PC-9 (cell line): ENCODE results near the gene ARHGEF6. TPM values are rescaled to one million over a fixed set of nuclear protein-coding genes. Genes with fewer than 3 reads are reported as not detected.

Experiments
- BruUV-seq: library from RNA; stranded (reverse); fragments of 400-500 nt; replicated peaks from 2 replicates; lab custom pipeline; 2021; lab: Mats Ljungman, UMichigan
- CTCF ChIA-PET: fragments of 300-600 bp; sonication (Branson Sonifier 250); formaldehyde crosslinking; loops from one replicate; lab custom pipeline; 2022; ENCODE audit warnings: antibody characterized with exemption; lab: Charles Lee
- POLR2A ChIA-PET: fragments of 300-600 bp; sonication (Branson Sonifier 250); formaldehyde crosslinking; loops from one replicate; lab custom pipeline; 2022; ENCODE audit warnings: antibody characterized with exemption; ENCODE audit not compliant: unreplicated experiment; lab: Charles Lee
- DNase-seq, 2 experiments: peaks; one replicate each; pipeline versions ENCODE4 v3.0.0 to v3.0.0-alpha.2; 2015 to 2022; ENCODE audit warnings: mixed read lengths in 1 of 2
- H2AFZ ChIP-seq: fragments of 200-600 bp; sonication (generic); 2 replicates; pipeline ENCODE4 v1.8.1; 2017; ENCODE audit warnings: antibody characterized with exemption
- H3F3A ChIP-seq: fragments of 200-600 bp; sonication (generic); 2 replicates; pipeline ENCODE4 v1.8.1; 2017; ENCODE audit warnings: antibody characterized with exemption, mild to moderate bottlenecking, low read depth; ENCODE audit not compliant: insufficient read depth
- H3K27ac ChIP-seq: fragments of 200-600 bp; sonication (generic); 2 replicates; pipeline ENCODE4 v1.6.1; 2016; ENCODE audit warnings: mixed run types
- H3K27me3 ChIP-seq: fragments of 200-600 bp; sonication (generic); 2 replicates; pipeline ENCODE4 v1.6.1; 2016; ENCODE audit warnings: low read depth, mixed run types; ENCODE audit not compliant: insufficient read depth
- H3K36me3 ChIP-seq: fragments of 200-600 bp; sonication (generic); 2 replicates; pipeline ENCODE4 v1.6.1; 2016; ENCODE audit warnings: low read depth, mixed run types
- H3K4me1 ChIP-seq: fragments of 200-600 bp; sonication (generic); replicated peaks from 2 replicates; pipeline ENCODE4 v1.6.1; 2016; ENCODE audit warnings: mixed run types; ENCODE audit not compliant: insufficient read depth
- H3K4me2 ChIP-seq: fragments of 200-600 bp; sonication (generic); 2 replicates; pipeline ENCODE4 v1.6.1; 2017; ENCODE audit warnings: mixed run types
- H3K4me3 ChIP-seq: fragments of 200-600 bp; sonication (generic); 2 replicates; pipeline ENCODE4 v1.6.1; 2016; ENCODE audit warnings: mixed run types
- H3K79me2 ChIP-seq: fragments of 200-600 bp; sonication (generic); 2 replicates; pipeline ENCODE4 v1.6.1; 2017; ENCODE audit warnings: low read depth, mixed run types
- H3K9me2 ChIP-seq: fragments of 200-600 bp; sonication (generic); 2 replicates; pipeline ENCODE4 v1.8.1; 2017; ENCODE audit warnings: mild to moderate bottlenecking; ENCODE audit not compliant: insufficient read depth
- H3K9me3 ChIP-seq: fragments of 200-600 bp; sonication (generic); 2 replicates; pipeline ENCODE4 v1.8.1; 2016; ENCODE audit warnings: low read depth; ENCODE audit not compliant: insufficient read depth
- H4K20me1 ChIP-seq: fragments of 200-600 bp; sonication (generic); 2 replicates; pipeline ENCODE4 v1.8.1; 2017; ENCODE audit not compliant: insufficient read depth
- EZH2 ChIP-seq: fragments of 200-600 bp; sonication (generic); IDR thresholded peaks from 2 replicates; pipeline ENCODE4 v1.8.0; 2017; ENCODE audit warnings: antibody characterized with exemption, low read depth
- intact Hi-C: fragments of 100-400 bp; cut with micrococcal nuclease; formaldehyde crosslinking; loops from one replicate; pipeline ENCODE4 v1.10.0; 2022; ENCODE audit not compliant: unreplicated experiment
- total RNA-seq: library from RNA; stranded (reverse); gene quantifications from 2 replicates; pipeline ENCODE4 v1.2.3, GENCODE V29; 2021
- TF ChIP-seq, protein P1 (sequence below): fragments of 200-600 bp; sonication (generic); conservative IDR thresholded peaks from 2 replicates; pipeline ENCODE4 v1.6.1; 2017; ENCODE audit warnings: mixed run types, antibody characterized with exemption, mild to moderate bottlenecking, moderate library complexity

ARHGEF6 gene
- total RNA-seq, 1 experiment from 2014 or later: 0.09 TPM

DNA sequence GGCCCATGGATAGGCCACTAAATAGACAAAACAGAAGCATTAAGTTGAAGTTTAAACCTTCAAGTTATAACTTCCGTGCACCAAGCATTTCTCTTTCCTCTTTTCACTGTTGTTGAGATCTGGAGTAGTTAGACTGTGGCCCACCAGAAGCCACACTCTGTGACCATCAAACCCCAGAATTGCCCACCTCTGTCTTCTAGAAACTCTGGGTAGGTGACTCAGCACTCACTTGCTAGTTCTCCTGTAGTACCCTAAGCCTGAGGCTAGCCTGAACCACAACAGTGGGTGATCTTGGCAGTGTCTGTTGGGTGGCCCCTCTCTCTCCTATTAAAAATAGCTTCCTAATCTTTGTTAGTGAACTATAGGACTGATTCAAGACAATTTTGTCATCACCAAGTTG, 157.3 kb downstream of the ARHGEF6 start:
- H3K36me3 ChIP-seq: no peaks in the 10 kb centered on the region
- H2AFZ ChIP-seq: no peak overlapping the region
- no peak overlapping the region for H3K27ac ChIP-seq
- no peak overlapping the region for H3K4me2 ChIP-seq
- no peak for TF ChIP-seq EZH2
- no peaks in the 10 kb centered on the region for H3K9me3 ChIP-seq
- H3K9me2 ChIP-seq: no peaks in the 10 kb centered on the region
- H3K27me3 ChIP-seq: no peaks in the 10 kb centered on the region; the same call in 1 of the 2 replicates
- DNase-seq: no peak
- POLR2A ChIA-PET: no interaction called here
- intact Hi-C loops: no loop called here
- H3K4me1 ChIP-seq: no peaks in the 10 kb centered on the region
- CTCF ChIA-PET: no interaction called here
- no peak overlapping the region for H3K4me3 ChIP-seq
- no peaks in the 10 kb centered on the region for H3F3A ChIP-seq
- no peaks in the 10 kb centered on the region for H3K79me2 ChIP-seq
- H4K20me1 ChIP-seq: no peaks in the 10 kb centered on the region
- BruUV-seq: no TSS peak

DNA sequence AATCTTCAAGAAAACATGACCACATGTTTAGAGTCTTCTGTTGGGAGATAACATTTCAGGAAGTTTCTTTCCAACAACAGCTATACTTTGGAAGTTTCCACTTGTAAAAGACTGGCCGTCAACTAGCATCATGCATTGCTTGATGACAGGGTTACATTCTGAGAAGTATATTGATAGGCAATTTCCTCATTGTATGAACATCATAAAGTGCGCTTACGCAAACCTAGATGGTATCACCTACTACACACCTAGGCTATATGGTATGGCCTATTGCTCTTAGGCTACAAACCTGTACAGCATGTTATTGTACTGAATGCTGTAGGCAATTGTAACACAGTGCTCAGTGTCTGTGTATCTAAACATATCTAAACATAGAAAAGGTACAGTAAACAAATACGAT, 158.2 kb downstream of the ARHGEF6 start:
- Histone ChIP-seq H3K36me3 (no peaks in the 10 kb centered on the region), H3K79me2 (no peaks in the 10 kb centered on the region), H3K4me2 (no peak overlapping the region), H3F3A (no peaks in the 10 kb centered on the region), H3K4me1 (no peaks in the 10 kb centered on the region), H3K27me3 (no peaks in the 10 kb centered on the region), H3K9me3 (no peaks in the 10 kb centered on the region), H3K9me2 (no peaks in the 10 kb centered on the region), H4K20me1 (no peaks in the 10 kb centered on the region), H3K4me3 (no peak overlapping the region), H3K27ac (no peak overlapping the region), H2AFZ (no peak overlapping the region)
- no peak for DNase-seq
- ChIA-PET POLR2A (no interaction called here), CTCF (no interaction called here)
- TF ChIP-seq EZH2: no peak
- TF ChIP-seq, protein P1, sequence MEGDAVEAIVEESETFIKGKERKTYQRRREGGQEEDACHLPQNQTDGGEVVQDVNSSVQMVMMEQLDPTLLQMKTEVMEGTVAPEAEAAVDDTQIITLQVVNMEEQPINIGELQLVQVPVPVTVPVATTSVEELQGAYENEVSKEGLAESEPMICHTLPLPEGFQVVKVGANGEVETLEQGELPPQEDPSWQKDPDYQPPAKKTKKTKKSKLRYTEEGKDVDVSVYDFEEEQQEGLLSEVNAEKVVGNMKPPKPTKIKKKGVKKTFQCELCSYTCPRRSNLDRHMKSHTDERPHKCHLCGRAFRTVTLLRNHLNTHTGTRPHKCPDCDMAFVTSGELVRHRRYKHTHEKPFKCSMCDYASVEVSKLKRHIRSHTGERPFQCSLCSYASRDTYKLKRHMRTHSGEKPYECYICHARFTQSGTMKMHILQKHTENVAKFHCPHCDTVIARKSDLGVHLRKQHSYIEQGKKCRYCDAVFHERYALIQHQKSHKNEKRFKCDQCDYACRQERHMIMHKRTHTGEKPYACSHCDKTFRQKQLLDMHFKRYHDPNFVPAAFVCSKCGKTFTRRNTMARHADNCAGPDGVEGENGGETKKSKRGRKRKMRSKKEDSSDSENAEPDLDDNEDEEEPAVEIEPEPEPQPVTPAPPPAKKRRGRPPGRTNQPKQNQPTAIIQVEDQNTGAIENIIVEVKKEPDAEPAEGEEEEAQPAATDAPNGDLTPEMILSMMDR: no peak
- BruUV-seq: no TSS peak
- intact Hi-C loops: no loop called here

DNA sequence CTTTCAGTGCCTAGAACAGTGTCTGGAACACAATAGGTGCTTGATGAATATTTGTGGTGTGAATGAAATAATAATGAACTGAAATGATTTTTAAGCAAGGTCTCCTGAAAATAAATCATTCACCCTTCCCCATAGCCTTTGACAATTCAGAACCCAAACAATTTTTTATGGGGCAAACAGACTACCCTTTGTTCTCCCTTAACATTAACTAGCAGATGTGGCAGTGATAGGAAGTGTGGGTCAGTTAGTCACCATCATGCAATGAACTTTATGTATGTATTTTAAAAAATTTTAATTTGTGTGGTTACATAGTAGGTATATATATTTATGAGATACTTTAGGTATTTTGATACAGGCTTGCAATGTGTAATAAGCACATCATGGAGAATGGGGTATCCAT, 160.0 kb downstream of the ARHGEF6 start:
- Histone ChIP-seq H3K27me3 (no peaks in the 10 kb centered on the region), H3K4me2 (no peak overlapping the region), H3K79me2 (no peaks in the 10 kb centered on the region), H3K4me1 (no peaks in the 10 kb centered on the region), H3K36me3 (no peaks in the 10 kb centered on the region), H2AFZ (no peak overlapping the region), H4K20me1 (no peaks in the 10 kb centered on the region), H3F3A (no peaks in the 10 kb centered on the region), H3K9me2 (no peaks in the 10 kb centered on the region), H3K27ac (no peak overlapping the region), H3K9me3 (no peaks in the 10 kb centered on the region), H3K4me3 (no peak overlapping the region)
- no TSS peak for BruUV-seq
- DNase-seq: no peak
- POLR2A ChIA-PET: no interaction called here
- intact Hi-C loops: no loop called here
- CTCF ChIA-PET: no interaction called here
- no peak for TF ChIP-seq EZH2
- TF ChIP-seq, protein P1: no peak

DNA sequence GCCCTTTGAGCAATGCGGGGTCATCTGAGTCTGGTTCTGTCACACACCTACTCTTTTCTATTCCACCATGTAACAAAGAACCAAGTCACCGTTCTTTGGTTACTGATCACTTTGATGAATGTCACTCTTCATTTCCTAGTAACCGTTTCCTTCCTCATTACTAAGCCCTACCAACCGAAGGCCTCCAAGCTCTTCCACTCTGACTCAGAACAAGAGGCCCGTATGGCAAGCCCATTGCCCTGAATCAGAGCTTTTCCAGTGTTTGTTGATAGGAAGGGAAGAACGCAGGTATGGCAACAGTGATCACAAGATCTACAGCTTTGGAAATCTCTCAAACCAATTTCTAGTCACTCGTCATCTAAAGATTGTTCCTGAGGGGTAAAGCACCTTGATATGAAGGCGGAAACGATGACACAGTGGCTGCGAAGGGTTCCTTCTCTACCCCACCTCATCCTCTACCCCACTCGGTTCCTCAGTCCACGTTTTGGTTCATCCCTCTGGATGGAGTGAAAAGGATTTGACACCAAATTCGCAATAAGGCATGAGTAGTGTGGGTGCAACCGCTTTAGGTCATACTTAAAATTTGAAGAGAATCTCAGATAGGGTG, 160.7 kb downstream of the ARHGEF6 start:
- Histone ChIP-seq H3K27ac (no peak overlapping the region), H4K20me1 (no peaks in the 10 kb centered on the region), H3K4me2 (no peak overlapping the region), H3K4me1 (no peaks in the 10 kb centered on the region), H3K27me3 (no peaks in the 10 kb centered on the region), H3K79me2 (no peaks in the 10 kb centered on the region), H3K9me2 (no peaks in the 10 kb centered on the region), H3F3A (no peaks in the 10 kb centered on the region), H3K36me3 (no peaks in the 10 kb centered on the region), H3K9me3 (no peaks in the 10 kb centered on the region), H3K4me3 (no peak overlapping the region), H2AFZ (no peak overlapping the region)
- TF ChIP-seq, protein P1: no peak
- TF ChIP-seq EZH2: no peak
- intact Hi-C loops: no loop called here
- ChIA-PET POLR2A (no interaction called here), CTCF (no interaction called here)
- BruUV-seq: no TSS peak
- no peak for DNase-seq
